GM21381 (cell line): ENCODE data around the gene FRMD3.

Experiments used
- ATAC-seq: cut with Tn5 transposase; IDR thresholded peaks from one replicate; pipeline ENCODE4 v1.9.1; 2021; ENCODE audit warnings: mild to moderate bottlenecking, moderate library complexity; ENCODE audit not compliant: unreplicated experiment

FRMD3 gene

DNA sequence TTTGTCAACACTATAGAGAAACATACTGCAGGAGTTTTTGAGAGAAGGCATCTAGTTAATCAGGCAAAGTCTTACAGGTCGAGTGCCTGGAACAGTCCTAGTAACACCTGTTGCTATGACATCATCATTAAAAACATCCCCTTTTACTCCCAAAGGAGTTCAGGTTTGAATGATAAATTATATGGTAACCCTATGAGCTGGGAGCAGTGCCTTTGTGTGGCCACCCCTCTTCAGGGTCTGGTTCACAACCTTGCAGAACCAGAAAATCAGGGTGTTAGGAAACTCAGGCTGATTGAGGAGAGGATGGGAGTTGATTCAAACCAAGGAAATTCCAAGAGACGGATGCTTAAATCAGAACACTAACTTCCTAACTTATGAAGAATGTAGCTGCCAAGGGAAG, 296.1 kb downstream of the FRMD3 start:
- ATAC-seq = no peak

GRCh38 chr9:83240671-83241070, 297.5 kb downstream of the FRMD3 start:
- no peak for ATAC-seq

GRCh38 chr9:83239747-83240146, 298.5 kb downstream of the FRMD3 start:
- no peak for ATAC-seq

DNA sequence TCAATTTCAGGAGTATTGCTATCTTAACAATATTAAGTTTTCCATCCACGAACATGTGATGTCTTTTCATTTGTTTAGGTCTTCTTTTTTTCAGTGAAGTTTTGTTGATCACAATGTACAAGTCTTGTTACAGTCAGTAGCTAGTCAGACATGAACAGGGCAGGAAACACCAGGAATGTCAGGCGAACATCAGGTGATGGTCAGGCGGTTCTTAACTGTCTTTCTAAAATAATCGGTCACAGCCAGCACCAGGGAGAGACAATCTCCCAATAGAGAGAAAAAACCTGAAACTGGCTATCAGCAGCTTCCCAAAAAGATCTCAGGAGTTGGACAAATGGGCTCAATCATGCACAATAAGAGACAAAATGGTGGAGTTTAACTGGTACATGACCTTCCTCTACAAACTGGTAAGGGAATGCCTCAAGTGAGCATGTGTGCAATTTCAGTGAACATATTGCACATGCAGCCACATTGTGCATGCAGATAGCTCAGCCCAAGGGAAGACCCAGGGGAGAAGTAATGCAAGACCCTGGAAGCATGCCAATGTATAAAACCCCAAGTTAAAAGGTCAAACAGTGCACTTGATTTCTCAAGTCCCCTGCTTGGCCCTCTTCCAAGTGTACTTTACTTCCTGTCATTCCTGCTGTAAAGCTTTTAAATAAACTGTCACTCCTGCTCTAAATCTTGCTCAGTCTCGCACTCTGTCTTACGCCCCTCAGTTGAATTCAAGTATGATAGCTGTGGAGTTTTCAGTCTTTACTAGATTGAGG, 299.1 kb downstream of the FRMD3 start:
- ATAC-seq = no peak

DNA sequence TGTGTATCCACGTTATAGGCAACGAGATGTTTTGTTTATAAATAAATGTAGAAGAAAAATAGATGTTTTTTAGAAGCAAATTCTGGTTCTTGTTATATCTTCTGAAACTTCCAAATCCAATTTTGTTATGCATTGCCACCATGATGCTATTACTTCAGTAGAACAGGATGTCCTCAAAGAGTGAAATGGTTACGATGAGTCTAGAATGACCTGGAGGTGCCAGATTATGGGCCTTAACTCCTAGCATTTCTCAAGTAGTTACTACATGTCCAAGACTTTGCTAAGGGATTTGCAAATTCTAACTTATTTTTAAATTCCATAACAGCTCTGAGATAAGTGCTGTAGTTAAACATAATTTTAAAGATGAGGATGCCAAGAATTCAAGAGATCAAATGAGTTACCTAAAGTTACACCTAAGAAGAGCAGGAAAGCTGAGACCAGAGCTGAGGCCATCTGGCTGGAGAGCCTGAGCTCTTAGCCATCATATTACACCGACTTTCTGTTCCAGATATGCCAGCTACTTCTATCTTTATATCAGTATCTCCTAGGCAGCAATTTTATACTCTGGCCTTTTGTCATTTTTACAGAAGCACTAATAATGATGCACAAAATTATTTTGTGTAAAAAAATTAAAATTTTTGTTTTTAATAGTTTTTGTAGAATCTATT, 302.0 kb downstream of the FRMD3 start:
- no peak for ATAC-seq

DNA sequence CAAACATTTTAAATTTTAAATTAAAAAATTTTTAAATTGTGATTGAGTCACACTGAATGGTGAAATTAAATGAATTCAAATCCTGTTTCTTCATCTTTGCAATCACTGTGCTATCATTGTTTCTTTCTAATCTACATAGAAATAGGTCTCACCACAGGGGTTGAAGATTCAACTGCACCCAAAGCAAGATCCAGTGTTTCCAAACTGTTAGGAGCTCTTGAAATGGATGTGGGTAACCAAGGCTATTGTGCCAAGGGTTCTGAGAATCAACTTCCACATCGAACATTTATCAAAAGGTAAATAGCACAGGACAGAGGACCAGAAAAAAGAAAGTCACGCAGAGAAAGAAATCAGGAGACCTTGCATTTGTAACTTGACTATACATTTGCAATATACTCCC, 302.7 kb downstream of the FRMD3 start:
- no peak for ATAC-seq

DNA sequence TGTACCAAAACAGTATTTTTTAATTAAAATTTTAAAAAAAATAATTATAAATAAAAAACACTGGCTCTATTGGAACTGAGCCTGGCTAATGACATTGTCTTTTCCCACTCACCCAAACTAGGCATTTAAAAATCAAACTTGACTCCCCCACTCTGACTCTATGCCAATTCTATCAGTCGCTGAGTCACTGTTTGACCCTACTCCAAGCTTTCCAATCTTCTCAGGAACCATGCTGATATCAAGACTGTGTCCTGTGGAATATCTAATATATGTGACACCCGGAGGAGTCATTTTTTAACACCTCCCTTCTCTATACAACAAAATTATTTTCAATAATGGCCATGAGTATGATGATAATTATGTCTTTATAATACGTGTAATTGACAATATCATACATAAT, 303.7 kb downstream of the FRMD3 start:
- no peak for ATAC-seq

- ATAC-seq = no peak
Observed at GRCh38 chr9:83233647-83234046, 304.6 kb downstream of the FRMD3 start.

GRCh38 chr9:83231039-83231438, 307.2 kb downstream of the FRMD3 start:
- ATAC-seq = no peak

GRCh38 chr9:83220730-83221129, 317.5 kb downstream of the FRMD3 start:
- ATAC-seq = peak; percentile 95

GRCh38 chr9:83219924-83220438, 318.2 kb downstream of the FRMD3 start:
- no peak for ATAC-seq

GRCh38 chr9:83219154-83219923, 318.9 kb downstream of the FRMD3 start:
- no peak for ATAC-seq

DNA sequence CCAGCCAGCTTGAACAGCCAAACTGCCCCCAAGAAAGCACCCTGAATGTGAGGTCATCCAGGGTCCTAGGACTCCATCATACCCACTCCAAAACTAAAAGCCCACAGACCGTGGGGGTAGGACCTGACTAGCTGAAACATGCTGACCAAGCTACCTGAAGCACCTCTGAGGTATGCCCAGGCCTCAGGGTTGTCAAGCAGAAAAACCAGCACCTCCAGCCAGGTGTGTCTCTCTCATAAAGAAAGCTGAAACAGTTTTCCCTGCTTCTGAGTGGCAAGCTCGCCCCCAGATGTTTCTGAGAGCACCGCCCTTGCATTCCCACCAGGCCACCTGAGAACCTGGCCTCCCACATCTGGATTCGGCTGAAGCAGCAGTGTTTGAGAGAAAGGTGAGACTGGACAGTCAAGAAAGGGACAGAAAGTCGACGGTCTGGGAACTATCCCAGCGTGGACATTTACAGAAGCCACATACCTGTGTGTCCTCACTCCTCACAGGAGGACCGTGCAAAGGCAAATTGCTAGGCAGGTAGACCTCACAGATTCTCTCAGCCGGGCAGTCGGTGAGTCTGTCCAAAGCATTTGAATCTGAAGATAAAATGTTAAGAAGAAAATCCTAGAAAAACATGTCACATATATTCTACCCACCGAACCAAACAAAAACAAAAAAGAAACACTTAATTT, 319.6 kb downstream of the FRMD3 start:
- no peak for ATAC-seq

GRCh38 chr9:83209188-83209731, 328.9 kb downstream of the FRMD3 start:
- ATAC-seq = no peak

GRCh38 chr9:83208065-83208850, 329.9 kb downstream of the FRMD3 start:
- no peak for ATAC-seq

DNA sequence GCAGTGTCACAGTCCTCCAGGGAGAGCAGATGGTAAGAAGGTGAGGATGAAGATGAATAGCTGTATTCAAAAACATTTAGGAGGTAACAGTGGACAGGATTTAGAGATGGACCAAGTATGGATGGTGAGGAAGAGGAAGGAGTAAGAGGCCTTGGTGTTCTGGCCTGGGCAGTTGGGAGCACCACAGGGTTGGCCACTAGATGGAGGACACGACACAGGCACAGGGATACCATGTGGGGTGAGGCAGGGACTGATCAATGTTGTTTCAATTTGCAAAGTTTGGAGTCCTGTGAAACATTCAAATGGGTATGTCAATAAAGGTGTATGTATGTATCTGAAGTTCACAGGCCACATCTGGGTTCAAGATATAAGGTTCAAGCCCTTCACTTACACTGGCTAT, 334.2 kb downstream of the FRMD3 start:
- no peak for ATAC-seq

GRCh38 chr9:83200531-83200930, 337.7 kb downstream of the FRMD3 start:
- no peak for ATAC-seq

DNA sequence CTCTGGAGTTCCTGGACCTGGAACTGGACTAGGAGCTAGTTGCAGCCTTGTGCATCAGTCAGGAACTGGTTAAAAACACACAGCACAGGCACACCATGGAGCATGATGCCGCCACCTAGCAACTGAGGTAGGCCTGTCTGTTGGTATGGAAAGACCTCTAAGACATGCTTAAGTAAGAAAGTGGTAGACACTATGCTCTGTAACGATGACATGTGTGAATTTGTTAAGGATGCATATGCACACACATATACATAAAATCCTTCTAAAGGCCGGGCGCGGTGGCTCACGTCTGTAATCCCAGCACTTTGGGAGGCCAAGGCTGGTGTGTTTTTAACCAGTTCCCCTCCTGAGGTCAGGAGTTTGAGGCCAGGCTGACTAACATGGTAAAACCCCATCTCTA, 338.4 kb downstream of the FRMD3 start:
- ATAC-seq = no peak

DNA sequence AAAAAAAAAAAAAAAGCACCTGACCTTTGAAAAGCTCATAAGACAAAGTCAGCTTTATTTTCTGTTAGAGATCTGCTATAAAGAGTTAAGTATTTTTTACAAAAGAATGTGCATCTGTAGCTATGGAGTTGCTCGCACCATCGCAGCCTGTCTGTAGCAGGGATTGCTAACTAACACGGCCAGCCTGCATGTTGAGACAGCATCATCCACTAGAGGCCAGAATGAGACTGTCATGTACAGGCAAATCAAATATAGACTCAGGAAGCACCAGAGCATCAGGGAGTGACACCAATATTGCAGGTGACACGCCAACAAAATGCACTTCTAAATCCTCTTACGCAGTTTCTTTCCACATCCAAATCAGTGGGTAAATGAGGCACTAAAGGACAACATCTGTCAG, 339.0 kb downstream of the FRMD3 start:
- ATAC-seq = no peak

- no peak for ATAC-seq
Observed at GRCh38 chr9:83198371-83198770, 339.8 kb downstream of the FRMD3 start.
